Activated T-cell treated with anti-CD3 and anti-CD28 coated beads for 1 hour (primary cell): ENCODE data around the gene SPOCK1.

Experiments used
- DNase-seq: peaks from one replicate; pipeline ENCODE4 v3.0.0-alpha.2; 2020; ENCODE audit warnings: low read depth

The SPOCK1 gene

GRCh38 chr5:137069358-137069757, 429.8 kb downstream of the SPOCK1 start:
- DNase-seq = no peak

- no peak for DNase-seq
These were observed 437.7 kb downstream of the SPOCK1 start for GRCh38 chr5:137061382-137061781.

GRCh38 chr5:137058089-137058488, 441.0 kb downstream of the SPOCK1 start:
- no peak for DNase-seq

DNA sequence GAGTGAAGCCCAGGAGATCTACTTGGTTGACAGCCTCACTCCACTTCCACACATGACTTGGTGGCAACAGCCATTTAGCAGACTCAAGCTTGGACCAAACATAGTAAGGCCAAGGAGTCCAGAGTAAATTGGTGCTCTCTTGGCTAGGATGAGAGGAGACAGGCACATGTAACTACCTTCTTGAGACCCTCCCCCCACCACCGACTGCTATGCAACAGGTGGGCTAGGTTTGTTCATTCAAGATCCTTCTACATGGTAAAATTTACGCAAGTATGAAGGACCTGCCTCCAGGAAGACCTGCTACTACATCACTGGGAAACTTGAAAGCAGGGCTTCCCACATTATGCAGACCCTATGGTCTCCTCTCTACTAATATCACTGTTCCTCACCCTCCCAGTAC, 442.4 kb downstream of the SPOCK1 start:
- DNase-seq = no peak

DNA sequence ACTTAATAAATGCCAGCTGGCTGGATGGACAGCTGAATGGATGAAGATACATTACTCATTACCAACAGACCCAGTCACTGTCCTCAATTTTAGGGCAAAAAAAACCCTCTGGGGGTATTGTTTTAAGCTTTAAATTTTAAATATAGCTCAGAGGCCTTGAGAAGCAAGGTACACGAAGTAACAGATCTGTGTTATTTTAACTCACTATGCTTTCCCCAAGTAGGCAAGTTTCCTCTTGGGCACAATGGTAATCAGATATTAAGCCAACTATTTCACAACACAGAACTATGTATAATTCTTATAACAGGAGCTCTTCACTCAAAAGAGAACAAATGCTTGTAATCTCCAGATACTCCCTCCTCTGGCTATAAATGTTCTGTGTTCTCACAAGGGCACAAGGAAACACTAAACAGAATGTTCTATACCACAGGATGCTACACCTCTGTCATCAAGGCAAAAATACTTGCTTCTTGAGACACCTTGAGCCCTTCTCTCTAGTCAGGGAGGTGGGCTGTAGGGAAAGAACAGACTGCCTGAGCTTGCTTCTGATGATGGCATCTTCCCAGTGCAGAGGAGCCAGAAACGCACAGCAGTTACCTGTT, 443.8 kb downstream of the SPOCK1 start:
- no peak for DNase-seq

- no peak for DNase-seq
These were observed 444.3 kb downstream of the SPOCK1 start for GRCh38 chr5:137054792-137055191.

DNA sequence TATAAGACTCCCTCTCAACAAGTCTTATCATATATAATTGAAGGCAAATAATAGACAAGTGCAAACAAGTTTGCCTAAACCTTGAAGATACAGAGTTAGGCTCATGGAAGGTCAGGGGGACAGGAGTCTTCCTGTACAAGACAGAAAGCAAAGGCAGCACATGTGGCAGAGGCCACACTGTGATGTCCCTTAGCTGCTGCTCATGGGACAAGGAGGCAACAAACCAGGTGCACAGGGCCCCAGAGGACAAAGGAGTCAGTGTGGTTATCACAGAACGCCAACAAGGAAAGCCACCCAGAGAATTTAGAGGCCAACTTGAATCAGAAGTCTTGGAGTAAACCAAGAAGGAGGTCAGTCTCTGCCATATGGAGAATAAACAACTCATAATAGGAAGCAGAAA, 444.8 kb downstream of the SPOCK1 start:
- no peak for DNase-seq

- no peak for DNase-seq
These were observed 448.0 kb downstream of the SPOCK1 start for GRCh38 chr5:137051161-137051560.

DNA sequence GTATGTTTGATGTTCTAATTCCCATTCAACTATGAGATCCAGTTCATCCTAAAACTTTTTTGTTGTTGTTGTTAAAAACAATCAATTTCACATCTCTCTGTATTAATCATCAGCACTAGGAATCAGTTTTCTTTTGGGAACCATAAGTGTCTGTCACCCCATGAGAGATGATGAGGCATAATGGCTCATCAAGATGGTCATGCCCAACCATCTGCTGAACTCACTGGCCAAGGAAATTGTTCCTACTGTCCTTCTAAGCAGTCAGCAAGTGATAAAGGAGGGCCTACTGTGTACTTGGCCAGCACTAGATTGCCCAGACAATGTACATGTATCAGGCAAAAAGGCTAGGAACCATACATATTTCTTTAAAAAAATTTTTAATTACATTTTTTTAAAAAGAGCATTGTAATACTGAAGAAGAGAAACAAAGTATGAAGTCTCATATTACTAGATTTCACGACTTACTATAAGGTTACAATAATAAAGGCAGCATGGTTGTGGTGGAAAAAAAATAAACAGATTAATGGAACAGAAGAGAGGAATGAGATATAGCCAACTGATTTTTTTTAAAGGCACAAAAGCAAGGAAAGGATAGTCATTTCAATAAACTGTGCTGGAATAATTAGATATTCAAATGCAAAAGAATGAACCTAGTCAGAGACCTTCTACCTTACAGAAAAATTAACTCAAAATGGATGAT, 458.3 kb downstream of the SPOCK1 start:
- no peak for DNase-seq

DNA sequence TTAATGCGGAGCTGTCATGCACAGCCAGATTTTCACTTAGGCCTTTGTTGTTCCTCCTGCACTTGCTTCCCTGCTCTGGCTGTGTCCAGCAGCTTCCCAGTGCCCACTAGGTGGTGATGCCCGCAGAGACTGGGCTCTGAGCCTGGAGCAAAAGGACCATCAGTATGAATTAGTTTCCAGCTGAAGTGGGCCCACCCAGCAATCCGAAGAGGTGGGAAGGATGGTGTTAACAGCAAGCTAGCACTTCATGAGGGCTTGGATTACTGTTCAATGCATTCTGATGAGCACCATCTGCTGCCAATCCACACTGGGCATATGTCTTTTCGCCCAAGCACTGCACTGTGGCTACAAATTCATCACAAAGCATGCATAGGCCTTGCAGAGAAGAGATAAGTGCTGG, 459.1 kb downstream of the SPOCK1 start:
- no peak for DNase-seq

GRCh38 chr5:137037848-137038247, 461.3 kb downstream of the SPOCK1 start:
- DNase-seq = no peak

DNA sequence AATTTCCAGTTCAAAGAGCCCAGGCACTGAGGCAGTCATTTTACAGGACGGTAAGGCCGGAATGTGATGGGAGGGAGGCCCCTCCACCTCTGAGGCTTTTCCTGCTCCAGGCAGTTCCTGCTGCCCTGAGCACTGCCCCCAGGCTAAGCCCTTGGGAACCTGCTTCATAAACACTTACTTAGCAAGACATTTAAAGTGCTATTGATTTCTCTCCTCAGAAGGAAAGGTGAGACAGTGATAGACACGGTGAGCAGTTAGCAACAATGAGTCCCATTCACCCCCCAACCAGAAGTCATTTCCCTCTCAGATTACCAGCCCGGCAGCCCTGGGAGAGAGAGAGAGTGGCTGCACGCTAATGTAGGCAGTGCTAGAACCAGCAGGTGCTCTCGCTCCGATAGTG, 462.5 kb downstream of the SPOCK1 start:
- no peak for DNase-seq

- no peak for DNase-seq
These were observed 463.6 kb downstream of the SPOCK1 start for GRCh38 chr5:137035480-137035878.

GRCh38 chr5:137034764-137035479, 464.2 kb downstream of the SPOCK1 start:
- DNase-seq = no peak

DNA sequence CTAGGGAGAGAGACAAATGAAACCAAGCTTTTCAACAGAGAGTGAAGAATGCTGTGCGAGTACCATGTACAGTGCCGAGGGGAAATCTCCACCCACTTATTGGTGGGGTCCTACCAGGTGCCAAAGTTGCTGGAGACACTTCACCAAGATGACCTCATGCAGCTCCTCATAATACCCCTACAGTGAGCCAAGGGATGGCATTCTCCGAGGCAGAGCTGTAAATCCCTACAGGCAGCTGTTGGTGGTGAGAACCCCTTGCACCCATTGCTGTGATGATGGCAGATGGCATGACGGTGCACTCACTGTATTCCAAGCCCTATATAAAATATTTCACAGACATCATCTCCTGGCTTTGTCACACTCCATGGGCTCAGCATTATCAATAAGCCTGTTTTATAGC, 464.9 kb downstream of the SPOCK1 start:
- no peak for DNase-seq

- DNase-seq = no peak
These were observed 466.2 kb downstream of the SPOCK1 start for GRCh38 chr5:137032929-137033328.

- no peak for DNase-seq
These were observed 471.4 kb downstream of the SPOCK1 start for GRCh38 chr5:137027758-137028157.

- no peak for DNase-seq
These were observed 472.8 kb downstream of the SPOCK1 start for GRCh38 chr5:137026296-137026695.

DNA sequence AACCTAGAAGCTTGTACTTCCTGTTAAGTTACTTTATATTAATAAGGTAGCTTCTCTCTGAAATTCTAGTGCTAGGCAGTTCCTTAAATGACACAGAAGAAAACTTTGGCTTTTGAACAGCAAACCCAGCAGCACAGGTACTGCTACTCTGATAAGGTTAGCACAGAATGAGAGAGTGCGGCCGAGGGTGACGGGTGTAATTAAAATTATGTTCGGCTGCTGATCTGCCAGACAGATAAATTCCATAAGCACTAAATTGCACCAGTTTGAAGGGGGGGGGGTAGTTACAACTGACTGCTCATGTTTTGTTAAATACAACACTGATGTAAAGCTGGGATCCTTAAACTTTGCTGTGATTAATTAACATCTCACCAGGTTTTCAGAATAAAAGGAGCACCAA, 475.1 kb downstream of the SPOCK1 start:
- no peak for DNase-seq

DNA sequence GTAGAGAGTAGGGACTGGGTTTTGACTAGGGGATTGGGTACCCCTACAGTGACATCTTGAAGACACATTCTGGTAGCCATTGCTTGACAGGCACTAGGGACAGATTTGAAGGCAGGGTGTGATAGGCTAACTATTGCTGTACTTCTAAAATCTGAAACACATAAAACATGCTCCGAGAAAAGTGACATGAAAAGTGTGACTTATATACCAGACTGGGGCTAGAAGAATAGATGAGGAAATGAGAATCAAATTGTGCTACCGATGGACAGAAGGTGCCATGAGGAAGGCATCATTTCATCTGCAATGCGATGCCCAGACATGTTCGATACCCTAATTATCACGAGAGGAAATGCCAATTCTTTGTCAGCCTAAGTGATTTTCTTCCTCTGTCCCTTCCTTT, 475.8 kb downstream of the SPOCK1 start:
- no peak for DNase-seq

GRCh38 chr5:137022725-137023124, 476.4 kb downstream of the SPOCK1 start:
- DNase-seq = no peak

DNA sequence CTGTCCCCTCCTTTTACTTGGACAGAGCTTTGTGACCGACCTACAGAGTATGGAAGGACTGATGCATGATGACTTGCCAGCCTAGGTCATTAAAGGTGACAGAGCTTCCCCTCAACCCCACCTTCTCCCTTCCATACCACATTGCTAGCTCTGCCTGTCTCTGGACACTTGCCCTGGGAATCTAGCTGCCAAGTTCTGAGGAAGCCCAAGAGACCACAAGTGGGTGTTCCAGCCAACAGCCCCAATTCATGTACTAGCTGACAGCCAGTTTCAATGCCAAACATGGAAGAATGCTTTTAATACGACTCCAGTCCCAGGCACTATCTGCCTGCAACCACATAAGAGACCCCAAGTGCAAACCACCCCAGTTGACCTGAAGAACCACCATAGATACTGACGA, 477.1 kb downstream of the SPOCK1 start:
- DNase-seq = no peak

- no peak for DNase-seq
These were observed 479.9 kb downstream of the SPOCK1 start for GRCh38 chr5:137019229-137019628.
